GM12873 (cell line): Measurements from ENCODE around the gene PRPF40A.
A peak's percentile ranks its signal among the peaks of the same experiment; 100 is the strongest.

ENCODE experiments used
- CTCF ChIP-seq: IDR thresholded peaks from 2 replicates; pipeline ENCODE4 v1.5.1; 2012; ENCODE audit warnings: low read depth, mild to moderate bottlenecking, moderate library complexity, low read length, control low read depth; ENCODE audit not compliant: insufficient read depth; ENCODE audit errors: missing control alignments

Gene PRPF40A

GRCh38 chr2:152717228-152718075 lies at the start of gene PRPF40A:
PRPF40A (minus strand) TSS chr2:152717461; CDS start chr2:152717439, 22 bp downstream.
- no peak for TF ChIP-seq CTCF

- no peak for TF ChIP-seq CTCF
Observed at GRCh38 chr2:152766928-152767327, 49.7 kb upstream of the PRPF40A start.

GRCh38 chr2:152763651-152764050 lies 46.4 kb upstream of the PRPF40A start:
- TF ChIP-seq CTCF = no peak

GRCh38 chr2:152762202-152762601 lies 44.9 kb upstream of the PRPF40A start:
- TF ChIP-seq CTCF = no peak

GRCh38 chr2:152761214-152761613 lies 44.0 kb upstream of the PRPF40A start:
- TF ChIP-seq CTCF = no peak

GRCh38 chr2:152759290-152760072 lies 42.2 kb upstream of the PRPF40A start:
- no peak for TF ChIP-seq CTCF

GRCh38 chr2:152755029-152755428 lies 37.8 kb upstream of the PRPF40A start:
- TF ChIP-seq CTCF = peak; percentile 44
